MM.1S (cell line): ENCODE measurements around the gene SLC39A3.

Source experiments
- DNase-seq: peaks from one replicate; pipeline ENCODE4 v3.0.0-alpha.2; 2015
- H2AFZ ChIP-seq: fragments of 300-600 bp; sonication (generic); 2 replicates; pipeline ENCODE4 v1.6.0; 2016; ENCODE audit warnings: antibody characterized with exemption, low read length
- H3F3A ChIP-seq: fragments of 300-600 bp; sonication (generic); 2 replicates; pipeline ENCODE4 v1.6.1; 2016; ENCODE audit warnings: mild to moderate bottlenecking, antibody characterized with exemption, low read length, moderate library complexity, mixed read lengths; ENCODE audit not compliant: insufficient read depth
- H3K27ac ChIP-seq: fragments of 300-600 bp; sonication (generic); 2 replicates; pipeline ENCODE4 v1.5.1; 2016; ENCODE audit warnings: mild to moderate bottlenecking, low read length
- H3K27me3 ChIP-seq: fragments of 300-600 bp; sonication (generic); replicated peaks from 2 replicates; pipeline ENCODE4 v1.6.0; 2016; ENCODE audit warnings: low read length; ENCODE audit not compliant: insufficient read depth
- H3K36me3 ChIP-seq: fragments of 300-600 bp; sonication (generic); replicated peaks from 2 replicates; pipeline ENCODE4 v1.6.1; 2016; ENCODE audit warnings: mild to moderate bottlenecking, low read length, mixed read lengths; ENCODE audit not compliant: insufficient read depth
- H3K4me1 ChIP-seq: fragments of 300-600 bp; sonication (generic); 2 replicates; pipeline ENCODE4 v1.6.1; 2016; ENCODE audit warnings: low read length, mixed read lengths
- H3K4me2 ChIP-seq: fragments of 300-600 bp; sonication (generic); 2 replicates; pipeline ENCODE4 v1.6.0; 2016; ENCODE audit warnings: low read depth, low read length
- H3K4me3 ChIP-seq: fragments of 300-600 bp; sonication (generic); 2 replicates; pipeline ENCODE4 v1.5.1; 2016; ENCODE audit warnings: low read length, mixed read lengths
- H3K79me2 ChIP-seq: fragments of 300-600 bp; sonication (generic); 2 replicates; pipeline ENCODE4 v1.6.1; 2016; ENCODE audit warnings: mixed run types, low read length, mixed read lengths
- H3K9ac ChIP-seq: fragments of 300-600 bp; sonication (generic); 2 replicates; pipeline ENCODE4 v1.6.1; 2016; ENCODE audit warnings: low read length, mixed read lengths
- H3K9me2 ChIP-seq: fragments of 300-600 bp; sonication (generic); replicated peaks from 2 replicates; pipeline ENCODE4 v1.6.1; 2016; ENCODE audit warnings: mild to moderate bottlenecking, low read length, mixed read lengths; ENCODE audit not compliant: insufficient read depth
- H3K9me3 ChIP-seq: fragments of 300-600 bp; sonication (generic); replicated peaks from 2 replicates; pipeline ENCODE4 v1.6.1; 2016; ENCODE audit warnings: mild to moderate bottlenecking, low read length, mixed read lengths; ENCODE audit not compliant: insufficient read depth
- H4K20me1 ChIP-seq: fragments of 300-600 bp; sonication (generic); 2 replicates; pipeline ENCODE4 v1.6.1; 2016; ENCODE audit warnings: mild to moderate bottlenecking, low read length, moderate library complexity, mixed read lengths; ENCODE audit not compliant: insufficient read depth
- EZH2 ChIP-seq: fragments of 300-600 bp; sonication (generic); optimal IDR thresholded peaks from 2 replicates; pipeline ENCODE3; 2017; ENCODE audit warnings: low read depth, mild to moderate bottlenecking, antibody characterized with exemption, low read length, mixed read lengths
- EZH2phosphoT487 ChIP-seq: fragments of 300-600 bp; sonication (generic); IDR thresholded peaks from 2 replicates; pipeline ENCODE4 v1.6.1; 2018; ENCODE audit warnings: antibody characterized with exemption, low read length
- TF ChIP-seq, protein P1 (sequence below): fragments of 300-600 bp; sonication (generic); IDR thresholded peaks from 2 replicates; pipeline ENCODE4 v1.5.1; 2016; ENCODE audit warnings: antibody characterized with exemption, low read length, mixed read lengths

Gene SLC39A3

DNA sequence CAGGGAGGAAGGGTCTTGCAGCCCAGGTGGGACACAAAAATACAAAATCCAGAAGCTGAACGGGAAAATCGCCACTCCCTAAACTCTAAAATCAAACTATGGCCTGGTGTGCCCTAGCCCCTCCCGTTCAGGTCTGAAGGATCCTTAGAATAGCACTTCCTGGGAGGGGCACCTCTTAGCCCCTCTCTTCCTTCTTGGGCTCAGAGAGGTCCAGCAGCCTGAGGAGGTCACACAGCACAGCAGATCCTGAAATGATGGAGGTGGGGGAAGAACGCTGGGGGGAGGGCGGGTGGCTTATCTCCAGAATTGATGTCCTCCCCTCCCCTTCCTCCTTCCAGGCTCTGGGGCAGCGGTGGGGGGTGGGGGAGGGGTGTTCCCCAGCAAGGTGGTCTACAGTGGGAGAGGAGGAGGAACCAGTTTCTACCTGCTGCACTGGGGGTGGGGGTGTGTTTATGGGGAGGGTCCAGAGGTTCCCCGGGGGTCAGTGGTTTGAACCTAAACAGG is 20.5 kb downstream of the SLC39A3 start:
- Histone ChIP-seq H3K27me3 (peaks cover 74% of the 10 kb centered on the region), H3K27ac (no peak overlapping the region), H3K4me3 (no peak overlapping the region), H2AFZ (no peak overlapping the region), H3K9me3 (no peaks in the 10 kb centered on the region), H3K79me2 (no peaks in the 10 kb centered on the region), H3K4me1 (no peaks in the 10 kb centered on the region), H3K9me2 (no peaks in the 10 kb centered on the region), H3K9ac (no peak overlapping the region), H4K20me1 (no peaks in the 10 kb centered on the region), H3K36me3 (no peaks in the 10 kb centered on the region), H3F3A (0 out of 2 replicates have a peak, but pooled peaks cover 4% of the 10 kb centered on the region), H3K4me2 (no peak overlapping the region)
- TF ChIP-seq EZH2phosphoT487 = no peak
- TF ChIP-seq, protein P1, sequence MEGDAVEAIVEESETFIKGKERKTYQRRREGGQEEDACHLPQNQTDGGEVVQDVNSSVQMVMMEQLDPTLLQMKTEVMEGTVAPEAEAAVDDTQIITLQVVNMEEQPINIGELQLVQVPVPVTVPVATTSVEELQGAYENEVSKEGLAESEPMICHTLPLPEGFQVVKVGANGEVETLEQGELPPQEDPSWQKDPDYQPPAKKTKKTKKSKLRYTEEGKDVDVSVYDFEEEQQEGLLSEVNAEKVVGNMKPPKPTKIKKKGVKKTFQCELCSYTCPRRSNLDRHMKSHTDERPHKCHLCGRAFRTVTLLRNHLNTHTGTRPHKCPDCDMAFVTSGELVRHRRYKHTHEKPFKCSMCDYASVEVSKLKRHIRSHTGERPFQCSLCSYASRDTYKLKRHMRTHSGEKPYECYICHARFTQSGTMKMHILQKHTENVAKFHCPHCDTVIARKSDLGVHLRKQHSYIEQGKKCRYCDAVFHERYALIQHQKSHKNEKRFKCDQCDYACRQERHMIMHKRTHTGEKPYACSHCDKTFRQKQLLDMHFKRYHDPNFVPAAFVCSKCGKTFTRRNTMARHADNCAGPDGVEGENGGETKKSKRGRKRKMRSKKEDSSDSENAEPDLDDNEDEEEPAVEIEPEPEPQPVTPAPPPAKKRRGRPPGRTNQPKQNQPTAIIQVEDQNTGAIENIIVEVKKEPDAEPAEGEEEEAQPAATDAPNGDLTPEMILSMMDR = no peak
- TF ChIP-seq EZH2 = no peak
- DNase-seq = no peak

DNA sequence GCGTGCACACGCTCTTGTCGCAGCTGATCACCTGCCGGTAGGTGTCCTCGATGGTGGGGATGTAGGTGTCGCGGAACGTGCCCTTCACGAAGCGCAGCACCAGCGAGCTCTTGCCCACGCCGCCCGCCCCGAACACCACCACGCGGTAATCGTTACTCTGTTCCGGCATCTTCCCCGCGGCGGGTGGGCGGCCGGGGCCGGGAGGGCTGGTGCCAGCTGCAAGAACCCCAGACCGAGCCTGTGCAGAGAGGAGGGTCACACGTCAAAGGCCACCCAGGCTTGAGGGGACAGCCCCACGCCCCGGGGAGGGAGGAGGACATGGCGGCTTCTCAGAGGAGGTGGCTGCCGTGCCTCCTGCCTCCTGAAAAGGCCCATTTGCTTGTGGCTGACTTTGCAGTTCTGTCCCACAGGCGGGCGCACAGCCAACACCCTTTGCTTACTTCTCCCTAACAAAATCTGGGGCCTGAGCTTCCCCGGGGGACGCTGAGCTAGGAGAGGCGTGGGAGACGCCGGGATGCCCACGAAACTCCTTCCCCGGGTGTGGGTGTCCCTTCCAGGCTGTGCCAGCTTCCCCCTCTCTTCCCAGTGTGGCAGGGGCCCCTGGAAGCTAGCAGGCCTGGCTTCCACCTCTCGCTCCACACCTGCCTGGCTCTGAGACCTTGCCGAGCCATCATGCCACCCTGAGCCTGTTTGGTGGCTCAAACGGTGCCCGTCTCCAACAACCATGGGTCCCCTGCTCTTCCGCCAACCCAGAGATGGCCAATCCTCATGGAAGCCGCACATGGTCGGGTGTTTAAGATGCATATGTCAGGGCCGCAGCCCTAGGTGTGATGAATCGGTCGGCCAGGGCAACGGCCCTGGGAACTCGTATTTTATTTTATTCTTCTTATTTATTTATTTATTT is 21.9 kb downstream of the SLC39A3 start:
- TF ChIP-seq EZH2phosphoT487 = no peak
- TF ChIP-seq EZH2 = no peak
- TF ChIP-seq, protein P1 = no peak
- Histone ChIP-seq H2AFZ (no peak overlapping the region), H3K9me2 (no peaks in the 10 kb centered on the region), H3K4me1 (no peaks in the 10 kb centered on the region), H3K4me3 (no peak overlapping the region), H3K79me2 (no peaks in the 10 kb centered on the region), H3F3A (0 out of 2 replicates have a peak, but pooled peaks cover 4% of the 10 kb centered on the region), H3K9me3 (no peaks in the 10 kb centered on the region), H3K4me2 (no peak overlapping the region), H3K36me3 (no peaks in the 10 kb centered on the region), H4K20me1 (no peaks in the 10 kb centered on the region), H3K27ac (no peak overlapping the region), H3K27me3 (peaks cover 60% of the 10 kb centered on the region), H3K9ac (no peak overlapping the region)
- DNase-seq = no peak

DNA sequence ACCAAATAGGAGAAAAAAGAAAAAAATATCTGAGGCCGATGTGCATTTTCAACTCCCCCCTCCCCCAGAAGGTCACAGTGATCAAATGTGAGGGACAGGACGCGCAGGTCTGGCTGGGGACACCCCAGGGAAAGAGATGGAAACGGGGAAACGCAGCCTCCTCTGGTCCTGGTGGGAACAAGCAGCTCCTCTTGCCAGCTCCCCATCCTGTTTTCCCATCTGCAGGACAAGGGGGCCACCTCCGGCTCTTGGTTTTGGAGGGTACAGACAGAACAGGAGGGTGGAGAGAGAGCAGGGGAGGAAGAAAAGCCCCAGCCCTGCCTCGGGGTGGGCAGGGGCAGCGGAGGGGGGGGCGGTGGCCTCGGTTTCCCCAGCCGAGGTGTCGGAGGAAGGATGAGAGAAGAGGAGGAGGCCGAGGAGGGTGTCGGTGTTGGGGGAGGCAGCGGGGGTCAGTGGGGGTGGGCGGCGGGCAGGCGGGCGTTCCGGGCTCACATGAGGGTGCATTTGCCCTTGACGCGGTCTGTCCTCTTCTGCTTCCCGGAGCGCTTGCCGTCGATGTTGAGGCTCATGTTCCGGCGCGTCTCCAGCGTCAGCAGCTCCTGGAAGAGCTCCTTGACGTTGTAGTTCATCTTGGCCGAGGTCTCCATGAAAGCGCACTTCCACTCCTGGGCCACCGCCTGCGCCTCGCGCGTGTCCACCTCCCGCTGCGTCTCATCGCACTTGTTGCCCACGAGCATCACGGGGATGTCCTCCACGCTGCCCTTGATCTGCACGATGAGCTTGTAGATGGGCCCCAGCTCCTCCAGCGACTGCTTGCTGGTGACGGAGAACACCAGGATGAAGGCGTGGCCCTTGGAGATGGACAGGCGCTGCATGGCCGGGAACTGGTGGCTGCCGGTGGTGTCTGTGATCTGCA is 22.8 kb downstream of the SLC39A3 start:
- no peaks in the 10 kb centered on the region for H3K9me3 ChIP-seq
- no peak overlapping the region for H3K9ac ChIP-seq
- H2AFZ ChIP-seq = no peak overlapping the region
- H3K4me3 ChIP-seq = no peak overlapping the region
- no peaks in the 10 kb centered on the region for H3K36me3 ChIP-seq
- peaks cover 59% of the 10 kb centered on the region for H3K27me3 ChIP-seq
- DNase-seq = no peak
- no peaks in the 10 kb centered on the region for H3K9me2 ChIP-seq
- no peak overlapping the region for H3K27ac ChIP-seq
- H3K4me1 ChIP-seq = no peaks in the 10 kb centered on the region
- TF ChIP-seq EZH2phosphoT487 (no peak), EZH2 (no peak)
- TF ChIP-seq, protein P1 = no peak
- 0 out of 2 replicates have a peak, but pooled peaks cover 4% of the 10 kb centered on the region for H3F3A ChIP-seq
- H3K4me2 ChIP-seq = no peak overlapping the region
- no peaks in the 10 kb centered on the region for H4K20me1 ChIP-seq
- no peaks in the 10 kb centered on the region for H3K79me2 ChIP-seq
